SW 1271 (cell line): ENCODE measurements around the gene CCDC91.

Experiments used
- DNase-seq, 2 experiments: peaks; one replicate each; lab custom pipeline; 2025; lab: John Stamatoyannopoulos, UW

Gene CCDC91

DNA sequence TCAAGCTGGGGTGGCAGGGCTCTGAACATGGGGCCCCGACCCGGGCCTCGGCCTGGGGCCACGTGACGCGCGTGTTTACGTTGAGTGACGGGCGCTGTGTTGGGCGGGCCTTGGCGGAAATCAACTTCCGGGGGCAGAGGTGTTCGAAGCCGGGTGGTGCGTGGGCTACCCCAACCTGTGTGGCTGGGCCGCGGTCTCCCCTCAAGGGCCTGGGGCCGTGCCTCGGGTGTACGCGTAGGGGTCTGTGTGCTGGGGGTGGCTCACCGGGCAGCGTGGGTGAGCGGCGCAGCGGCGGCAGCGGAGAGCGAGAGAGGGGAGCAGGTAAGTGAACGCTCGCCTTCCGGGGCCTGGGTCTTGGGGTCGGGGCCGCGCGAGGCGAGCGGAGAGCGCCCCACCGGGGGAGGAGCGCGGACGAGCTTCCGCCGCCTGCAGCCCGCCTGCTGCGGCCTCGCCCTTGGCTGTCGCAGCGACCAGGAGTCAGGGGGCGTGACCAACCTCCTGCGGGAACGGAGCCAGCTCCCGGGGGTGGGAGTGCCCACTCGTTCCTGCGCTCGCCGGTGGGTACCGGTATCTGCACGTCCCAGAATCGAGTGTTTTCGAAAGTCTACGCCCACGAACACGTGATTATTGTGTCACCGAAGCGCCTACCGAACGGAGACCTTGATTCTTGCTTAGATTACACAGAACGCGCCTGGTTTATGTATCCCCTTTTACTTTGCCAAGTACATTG is at the start of gene CCDC91:
CCDC91 (plus strand) TSS at position 136 of the 730 bp plus-strand sequence. CDS start 66,760 bp downstream, outside the sequence.
- peak; percentile 84 for DNase-seq

DNA sequence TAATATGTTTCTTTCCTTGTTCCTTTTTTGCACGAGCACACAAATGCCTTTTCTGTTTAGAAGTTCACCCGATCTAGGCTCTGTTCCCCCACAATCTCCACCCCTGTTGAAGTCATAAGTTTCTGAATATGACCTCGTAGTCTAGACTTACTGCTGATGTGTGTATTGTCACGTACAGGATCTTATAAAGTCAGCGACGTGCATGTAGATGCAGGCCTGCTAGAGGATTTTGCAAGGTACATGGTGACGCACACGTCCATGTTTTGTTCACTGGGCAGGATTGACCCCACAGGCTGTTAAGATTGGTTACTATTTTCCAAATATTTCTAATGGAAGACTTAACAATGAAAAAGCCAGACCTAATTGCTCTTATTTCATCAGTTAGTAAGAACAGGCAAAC is 46.2 kb upstream of the CCDC91 start:
- no peak for DNase-seq

- DNase-seq, result no peak
Observed at GRCh38 chr12:28144532-28144931, 45.7 kb upstream of the CCDC91 start.

DNA sequence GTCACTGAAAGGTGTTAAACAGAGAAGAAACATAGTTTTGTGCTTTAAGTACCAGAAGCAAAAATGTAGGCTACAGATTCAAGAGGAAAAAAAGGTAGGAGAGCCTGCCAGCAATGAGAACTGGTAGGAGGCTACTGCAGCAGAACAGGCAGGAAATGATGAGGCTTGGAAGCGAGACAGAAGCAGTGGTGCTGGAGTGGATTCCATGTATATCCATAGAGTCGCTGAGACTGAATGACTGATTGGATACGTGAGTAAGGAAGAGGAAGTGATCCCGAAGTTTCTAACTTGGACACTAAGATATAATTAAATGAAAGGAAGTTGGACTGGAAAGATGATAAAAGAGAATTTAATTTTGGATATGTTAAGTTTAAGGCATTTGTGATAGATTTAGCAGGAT is 45.0 kb upstream of the CCDC91 start:
- no peak for DNase-seq

GRCh38 chr12:28149279-28149678 is 41.0 kb upstream of the CCDC91 start:
- DNase-seq, result no peak

GRCh38 chr12:28156362-28156761 is 33.9 kb upstream of the CCDC91 start:
- DNase-seq, result no peak

DNA sequence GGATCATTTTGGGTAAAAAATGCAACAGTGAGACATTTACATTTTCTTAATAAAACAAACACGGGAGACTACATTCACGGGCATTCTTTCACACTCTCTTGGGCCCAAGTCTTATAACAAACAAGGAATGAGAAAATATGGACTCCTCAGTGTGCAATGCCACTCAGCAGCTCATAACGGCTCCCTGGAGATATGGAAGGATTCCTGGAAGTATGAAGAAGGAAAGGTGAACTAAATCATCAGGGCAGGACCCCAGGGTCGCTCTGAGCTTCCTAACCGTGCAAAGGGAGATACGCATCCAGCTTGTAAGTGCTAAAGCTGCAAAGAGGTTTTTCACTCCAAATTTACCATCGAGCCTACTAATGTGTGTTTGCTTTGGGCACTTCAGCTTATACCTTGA is 33.5 kb upstream of the CCDC91 start:
- no peak for DNase-seq

DNA sequence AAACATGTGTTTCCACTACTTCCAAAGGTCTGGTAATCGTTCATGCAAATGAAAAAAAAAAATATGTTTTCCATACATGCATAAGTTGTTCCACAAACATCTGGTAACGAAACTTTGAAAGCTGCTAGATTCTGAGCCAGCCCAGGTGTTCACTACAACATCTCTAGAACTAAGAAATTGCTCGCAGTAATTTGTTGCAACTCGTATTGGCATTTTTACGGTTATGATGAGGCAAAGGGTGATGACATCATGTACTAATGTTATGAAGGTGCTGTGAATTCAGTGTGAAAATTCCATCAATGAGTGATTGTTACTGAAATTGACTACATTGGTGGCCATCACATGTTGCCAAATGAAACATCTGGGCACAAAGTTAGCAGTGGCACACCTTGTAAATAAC is 31.9 kb upstream of the CCDC91 start:
- DNase-seq, result no peak

DNA sequence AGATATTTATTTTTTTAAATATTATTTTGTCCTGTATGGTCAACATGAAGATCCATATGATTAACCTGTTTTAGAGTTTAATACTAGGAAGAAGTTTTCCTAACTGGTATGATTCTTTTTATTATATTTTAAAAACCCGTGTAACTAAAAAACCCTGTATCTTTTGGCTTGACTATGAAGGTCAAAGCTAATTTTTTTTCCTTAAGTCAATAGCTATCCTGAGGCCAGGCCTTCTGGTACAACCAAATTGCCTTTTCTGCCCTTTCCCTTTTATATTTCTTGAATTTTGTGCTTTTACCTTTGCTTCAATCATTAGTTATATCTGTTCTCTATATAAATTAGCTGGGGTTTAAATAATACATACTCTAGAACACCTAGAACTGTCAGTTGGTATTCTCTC is 30.6 kb upstream of the CCDC91 start:
- DNase-seq, result no peak

DNA sequence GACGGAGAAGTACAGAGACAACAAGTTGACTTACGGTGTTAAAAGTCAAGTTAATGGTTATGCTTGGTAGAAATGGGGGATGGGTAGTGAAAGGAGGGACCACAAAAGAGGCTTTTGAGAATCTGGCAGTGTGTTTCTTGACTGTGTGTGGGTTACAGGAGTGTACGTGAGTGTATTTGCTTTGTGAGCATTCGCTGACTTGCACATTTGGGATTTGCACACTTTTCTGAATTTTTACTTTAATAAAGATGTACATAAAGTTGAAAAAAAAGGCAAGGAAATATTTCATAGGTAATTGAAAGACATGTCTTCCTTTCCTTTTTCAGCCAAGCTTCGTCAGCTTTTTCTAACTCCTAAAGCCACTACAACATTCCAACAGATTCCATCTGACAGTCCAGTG is 28.6 kb upstream of the CCDC91 start:
- DNase-seq, result no peak

DNA sequence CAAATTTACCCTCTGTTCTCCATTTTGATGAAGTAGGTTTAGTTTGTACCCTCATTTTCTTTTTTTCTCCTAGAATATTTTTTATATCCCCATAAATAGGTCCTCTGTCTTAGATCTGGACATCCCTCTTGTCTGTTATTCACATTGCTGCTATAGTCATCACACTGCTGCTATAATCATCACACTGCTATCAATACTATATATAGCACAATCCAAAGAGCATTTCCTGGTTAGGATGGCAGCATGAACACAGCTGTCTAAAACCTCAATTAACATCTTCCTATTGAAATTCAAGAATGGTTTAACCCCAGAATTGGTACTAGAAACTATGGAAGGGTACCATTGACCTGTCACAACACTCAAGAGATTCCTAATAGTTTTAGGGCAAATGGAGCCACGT is 27.6 kb upstream of the CCDC91 start:
- DNase-seq, result no peak

- DNase-seq, result no peak
Observed at GRCh38 chr12:28164644-28165275, 25.5 kb upstream of the CCDC91 start.

GRCh38 chr12:28167981-28168485 is 22.2 kb upstream of the CCDC91 start:
- no peak for DNase-seq

DNA sequence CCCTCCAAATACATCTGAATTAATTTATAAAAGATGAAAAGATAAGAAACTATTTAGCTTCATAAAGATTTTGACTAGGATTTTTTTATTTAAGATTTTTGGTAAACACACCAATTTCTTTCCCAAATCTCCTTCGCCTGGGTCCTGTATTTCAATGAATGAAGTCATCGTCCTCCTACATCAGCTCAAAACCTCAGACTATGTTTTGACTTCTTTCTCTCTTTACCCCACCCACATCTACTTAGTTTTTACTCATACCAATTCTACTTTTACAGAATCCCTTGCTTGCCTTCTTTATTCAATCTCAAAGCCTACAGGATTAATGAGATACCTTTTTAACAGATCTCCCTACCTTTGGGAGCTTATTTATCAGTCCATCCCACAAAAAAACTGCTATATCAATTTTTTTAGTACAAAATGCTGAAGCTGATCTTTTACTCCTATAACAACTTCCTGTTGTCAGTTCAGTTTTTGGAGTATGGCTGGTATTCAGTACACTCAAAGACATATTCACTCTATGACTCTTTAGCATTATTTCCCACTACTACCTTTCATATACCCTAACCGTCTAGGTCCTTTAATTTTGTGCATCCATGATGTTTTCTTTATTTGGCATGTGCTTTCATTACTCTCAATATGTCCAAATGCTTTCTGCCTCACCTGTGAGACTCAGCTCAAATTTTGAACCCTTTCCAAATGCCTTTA is 18.7 kb upstream of the CCDC91 start:
- no peak for DNase-seq

DNA sequence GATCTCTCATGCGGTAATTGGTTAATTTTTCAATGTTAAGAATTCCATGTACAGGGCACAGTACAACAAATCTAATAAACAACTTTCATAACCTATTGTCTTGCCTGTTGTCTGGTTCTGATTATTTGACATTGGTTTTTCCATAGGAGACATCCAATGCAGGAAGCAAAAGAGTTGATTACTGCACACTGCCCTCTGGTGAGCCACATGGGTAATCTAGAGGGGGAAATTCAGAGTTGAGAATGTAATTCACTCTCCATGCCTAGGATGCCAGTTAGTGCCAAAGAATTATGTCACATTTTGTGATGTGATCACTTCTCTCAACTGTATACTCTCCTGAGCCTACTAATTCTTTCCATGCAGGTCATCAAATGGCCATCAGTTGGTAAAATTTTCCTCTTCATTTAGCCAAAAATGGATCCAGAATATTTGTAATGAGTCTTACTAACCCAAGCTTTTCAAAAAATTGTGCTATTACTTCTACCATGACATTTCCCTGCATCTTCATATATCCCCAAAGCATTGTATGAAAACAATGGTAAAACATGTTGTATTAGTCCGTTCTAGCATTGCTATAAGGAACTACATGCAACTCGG is 17.7 kb upstream of the CCDC91 start:
- peak in 1 of 2 experiments; percentile 67 for DNase-seq

GRCh38 chr12:28173440-28173839 is 16.8 kb upstream of the CCDC91 start:
- no peak for DNase-seq

DNA sequence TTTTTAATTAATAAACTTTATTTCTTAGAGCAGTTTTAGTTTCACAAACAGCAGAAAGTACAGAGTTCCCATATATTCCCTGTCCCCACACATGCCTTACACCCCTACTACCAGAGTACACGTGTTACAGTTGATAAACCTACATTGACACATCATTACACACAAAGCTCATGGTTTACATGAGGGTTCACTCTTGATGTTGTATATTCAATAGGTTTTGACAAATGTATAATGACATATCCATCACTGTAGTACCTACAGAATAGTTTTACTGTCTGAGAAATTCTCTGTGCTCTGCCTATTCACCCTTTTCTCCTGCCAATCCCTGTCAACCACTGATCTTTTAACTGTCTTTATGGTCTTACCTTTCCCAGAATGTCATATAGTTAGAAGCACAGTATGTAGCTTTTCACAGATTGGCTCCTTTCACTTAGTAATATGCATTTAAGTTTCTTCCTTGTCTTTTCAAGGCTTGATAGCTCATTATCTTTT is 15.1 kb upstream of the CCDC91 start:
- no peak for DNase-seq

DNA sequence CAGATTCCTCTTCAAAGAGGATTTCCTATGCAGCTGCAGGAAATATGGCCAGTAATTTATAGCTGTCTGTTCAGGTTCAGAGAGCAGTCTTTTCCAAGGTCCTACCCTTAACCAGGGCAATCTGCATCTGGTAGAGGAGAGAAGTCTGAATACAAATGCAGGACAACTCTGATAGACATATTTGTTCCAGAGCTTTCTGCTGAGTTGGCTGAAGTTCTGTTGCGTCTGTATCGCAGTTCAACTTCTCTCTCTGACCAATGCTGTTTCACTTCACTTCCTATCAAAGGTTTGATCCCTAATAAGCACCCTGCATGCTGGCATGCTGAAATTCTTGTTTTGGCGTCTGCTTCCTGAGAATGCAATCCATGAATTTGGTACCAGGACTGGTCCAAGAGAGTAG is 14.0 kb upstream of the CCDC91 start:
- DNase-seq, result no peak

- no peak for DNase-seq
Observed at GRCh38 chr12:28177461-28177860, 12.8 kb upstream of the CCDC91 start.

DNA sequence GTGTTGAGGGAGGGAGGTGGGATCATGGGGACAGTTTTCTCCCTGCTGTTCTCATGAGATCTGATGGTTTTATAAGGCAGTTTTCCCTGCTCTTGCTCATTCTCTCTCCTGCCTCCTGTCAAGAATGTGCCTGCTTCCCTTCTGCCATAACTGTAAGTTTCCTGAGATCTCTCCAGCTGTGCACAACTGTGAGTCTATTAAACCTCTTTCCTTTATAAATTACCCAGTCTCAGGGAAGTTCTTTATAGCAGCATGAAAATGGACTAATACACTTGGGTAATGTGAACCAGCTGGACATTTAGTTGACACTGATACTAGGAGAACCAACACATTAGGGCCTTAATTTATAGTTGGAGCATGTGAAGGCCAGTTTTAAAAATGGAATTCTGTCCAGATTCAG is 12.4 kb upstream of the CCDC91 start:
- DNase-seq, result no peak

GRCh38 chr12:28178775-28179174 is 11.5 kb upstream of the CCDC91 start:
- no peak for DNase-seq

DNA sequence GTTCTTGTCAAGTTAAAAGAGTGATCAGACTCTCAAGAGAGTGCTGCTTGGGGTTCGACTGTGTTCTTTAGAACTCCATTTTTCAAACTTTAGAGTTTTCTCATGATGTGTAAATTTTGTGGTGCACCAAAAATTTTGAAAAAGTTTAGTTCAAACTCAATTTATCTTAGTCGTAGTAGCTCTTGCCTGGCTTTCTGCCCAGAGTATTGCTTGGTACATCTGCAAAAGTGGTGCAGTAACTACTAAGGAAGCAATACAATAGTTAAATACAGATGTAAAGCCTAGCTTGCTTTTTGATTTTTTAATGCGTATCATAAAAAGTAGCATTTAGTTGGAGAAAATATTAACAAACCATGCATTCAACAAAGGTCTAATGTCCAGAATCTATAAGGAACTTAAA is 9.5 kb upstream of the CCDC91 start:
- no peak for DNase-seq
